Measurements from ENCODE around the gene TENM4.

The TENM4 gene

GRCh38 chr11:79342236-79342635, 98.6 kb downstream of the TENM4 start:
- no peak for DNase-seq

DNA sequence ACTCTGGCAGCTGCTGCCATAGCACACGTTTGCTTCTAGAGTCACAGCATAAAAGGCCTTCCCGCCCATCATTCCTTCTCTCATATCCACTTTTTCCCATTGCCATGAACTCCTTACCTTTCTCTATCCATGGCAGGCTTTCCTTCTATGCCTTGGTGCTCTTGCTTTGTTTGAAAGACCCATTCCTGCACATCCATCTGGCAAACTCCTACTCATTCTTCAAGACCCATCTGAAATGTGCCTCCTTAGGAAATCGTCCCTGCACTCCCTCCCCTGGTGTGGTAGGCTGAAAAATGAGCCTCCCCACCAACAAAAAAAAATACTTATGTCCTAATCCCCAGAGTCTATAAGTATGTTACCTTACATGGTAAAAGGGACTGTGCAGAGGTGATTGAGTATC, 100.3 kb downstream of the TENM4 start:
- no peak for DNase-seq

DNA sequence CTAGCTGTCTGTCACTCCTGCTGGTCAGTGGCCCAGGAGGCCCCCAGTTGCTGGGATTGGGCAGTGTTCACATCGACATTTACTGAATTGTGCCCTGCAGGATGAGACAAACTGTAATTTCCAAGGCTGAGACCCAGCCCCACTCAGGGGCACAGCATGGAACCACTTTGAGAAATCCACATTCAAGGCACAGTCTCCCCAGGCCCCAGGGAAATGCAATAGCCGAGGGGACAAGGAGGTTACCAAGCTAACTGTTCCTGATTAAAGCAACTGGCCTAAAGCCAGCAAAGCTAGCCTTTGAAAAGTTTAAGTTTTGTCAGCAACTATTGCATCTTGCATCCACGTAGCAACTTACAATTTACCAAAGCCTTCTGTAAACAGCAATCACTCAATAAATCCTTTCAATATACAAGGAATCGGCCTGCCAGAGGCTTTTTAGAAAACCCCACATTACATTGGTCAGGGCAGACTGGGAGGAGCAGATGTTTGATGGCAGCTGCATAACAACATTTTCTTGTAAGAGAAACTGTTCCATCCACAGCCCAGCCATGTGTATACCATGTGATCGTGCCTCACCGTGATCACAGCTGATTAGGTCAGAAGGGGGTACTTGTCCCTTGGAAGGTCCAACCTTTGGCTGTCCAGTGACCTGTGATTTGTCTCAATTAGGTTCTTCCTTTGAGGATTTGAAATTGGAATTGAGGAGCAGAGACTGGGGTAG, 103.9 kb downstream of the TENM4 start:
- DNase-seq: no peak

DNA sequence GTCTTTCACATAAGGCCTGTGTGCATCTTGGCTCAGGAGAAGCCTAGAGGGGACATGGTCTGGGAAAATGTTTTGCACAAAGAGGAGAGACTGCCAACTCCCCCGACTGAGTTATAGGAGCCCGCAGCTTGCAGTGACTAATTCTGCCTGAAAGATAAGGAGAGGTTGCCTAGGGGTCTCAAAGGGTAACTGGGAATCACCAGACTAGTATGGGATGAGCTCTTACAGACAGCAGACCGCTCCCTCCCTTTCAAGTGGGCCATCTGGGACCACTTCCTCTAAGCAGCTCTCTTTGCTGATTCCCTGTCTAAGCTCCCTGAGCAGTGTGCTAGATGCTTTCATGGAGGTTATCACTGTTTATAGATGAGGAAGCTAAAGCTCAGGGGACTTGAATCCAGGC, 105.1 kb downstream of the TENM4 start:
- DNase-seq: no peak

GRCh38 chr11:79333355-79333754, 107.5 kb downstream of the TENM4 start:
- DNase-seq: no peak

GRCh38 chr11:79332017-79332416, 108.8 kb downstream of the TENM4 start:
- DNase-seq: no peak

- no peak for DNase-seq
Observed at GRCh38 chr11:79331203-79331901, 109.5 kb downstream of the TENM4 start.

GRCh38 chr11:79330651-79331050, 110.2 kb downstream of the TENM4 start:
- DNase-seq: no peak

DNA sequence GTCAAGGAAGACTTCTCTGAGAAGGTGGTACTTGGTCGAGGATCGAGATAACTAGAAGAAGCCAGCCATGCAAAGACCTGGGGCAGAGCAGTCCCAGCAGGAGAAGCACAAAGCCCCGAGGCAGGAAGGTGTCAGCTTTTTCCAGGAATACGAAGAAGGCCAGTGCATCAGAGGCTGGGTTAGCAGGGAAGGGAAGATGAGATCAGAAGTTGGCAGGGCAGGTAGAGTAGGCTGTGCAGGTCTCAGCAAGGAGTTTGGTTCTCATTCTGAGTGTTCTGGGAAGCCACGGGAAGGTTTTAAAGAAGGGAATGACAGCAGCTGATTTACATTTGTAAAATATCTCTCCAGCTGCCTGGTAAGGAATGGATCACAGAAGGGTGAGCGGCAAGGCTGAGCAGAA, 111.3 kb downstream of the TENM4 start:
- DNase-seq: no peak

DNA sequence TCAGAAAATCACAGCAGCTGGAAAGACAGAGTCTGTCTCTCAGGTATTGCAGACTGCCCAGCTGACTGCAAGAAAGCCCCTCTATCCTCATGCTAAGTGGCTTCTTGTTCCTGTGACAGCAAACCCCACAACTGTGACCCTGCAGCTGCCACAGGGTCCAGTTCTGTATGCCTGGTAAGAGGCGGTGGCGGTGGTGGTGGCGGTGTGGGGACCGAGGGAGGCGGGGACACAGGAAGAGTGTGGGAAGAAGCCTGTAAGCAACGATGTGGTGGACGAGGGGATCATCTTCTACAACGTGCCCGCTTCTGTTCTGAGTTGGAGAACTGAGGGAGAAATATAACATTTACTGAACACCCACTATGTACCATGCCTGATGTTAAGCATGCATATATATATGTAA, 112.4 kb downstream of the TENM4 start:
- no peak for DNase-seq

DNA sequence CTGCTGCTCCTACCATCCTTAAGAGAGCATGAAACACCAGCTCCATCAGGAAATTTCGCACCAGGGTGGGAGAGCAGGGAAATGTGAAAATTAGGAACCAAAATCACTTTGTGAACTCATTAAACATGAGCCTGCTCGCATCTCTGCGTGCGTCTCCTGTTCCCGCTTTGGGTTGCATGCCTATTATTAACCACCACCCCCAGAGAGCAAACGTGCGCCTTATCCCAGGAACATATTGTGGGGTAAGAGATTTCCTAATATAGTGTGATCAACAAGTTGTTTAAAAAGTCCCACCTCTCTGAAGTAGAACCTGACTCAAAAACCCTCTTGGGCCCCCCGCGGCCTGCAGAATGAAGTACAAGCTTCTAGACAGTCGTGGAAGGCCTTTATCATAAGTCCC, 115.0 kb downstream of the TENM4 start:
- no peak for DNase-seq

- DNase-seq: peak; percentile 48
Observed at GRCh38 chr11:79321263-79321662, 119.6 kb downstream of the TENM4 start.

GRCh38 chr11:79314906-79315689, 125.7 kb downstream of the TENM4 start:
- DNase-seq: peak; percentile 27

- no peak for DNase-seq
Observed at GRCh38 chr11:79313530-79313913, 127.3 kb downstream of the TENM4 start.

DNA sequence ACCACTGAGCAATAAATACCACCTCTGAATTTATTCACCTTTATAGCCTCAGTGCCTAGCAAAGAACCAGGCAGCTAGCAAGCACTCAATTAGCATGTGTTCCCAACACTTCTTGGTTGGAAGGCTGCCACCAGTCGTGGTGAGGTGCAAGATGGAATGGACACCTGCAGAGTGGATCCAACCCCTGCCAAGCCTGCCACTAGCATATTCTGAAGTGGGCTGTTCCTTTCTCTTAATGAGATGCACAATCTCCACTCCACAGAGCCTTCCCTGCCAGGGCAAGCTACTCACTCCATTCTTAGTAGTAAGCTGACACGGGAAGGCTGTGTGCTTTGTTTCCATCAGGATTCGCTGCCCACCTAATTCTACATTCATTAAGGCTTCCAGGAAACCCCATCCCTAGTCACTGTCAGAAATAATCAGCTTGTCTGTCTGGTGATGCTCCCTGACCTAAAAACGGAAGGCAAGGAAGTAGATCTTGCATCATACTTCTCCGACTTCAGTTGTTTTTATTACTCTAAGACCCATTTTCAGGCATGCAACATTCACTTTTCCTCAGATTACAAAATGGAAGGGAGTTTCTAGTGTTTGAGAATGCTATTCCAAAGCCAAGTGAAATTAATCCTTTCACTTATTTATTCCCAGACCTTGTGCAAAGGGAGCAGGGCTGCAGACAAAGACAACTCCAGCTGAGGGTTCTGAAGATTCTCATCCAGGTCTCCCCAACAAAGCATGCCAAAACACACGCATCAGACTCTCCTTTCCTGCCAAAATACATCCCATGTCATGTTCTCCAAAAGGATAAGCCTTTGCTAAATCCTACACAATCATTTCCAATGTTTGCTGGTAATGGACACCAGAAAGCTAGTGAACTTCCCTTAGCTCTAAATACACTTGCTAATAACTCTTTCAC, 128.0 kb downstream of the TENM4 start:
- no peak for DNase-seq

DNA sequence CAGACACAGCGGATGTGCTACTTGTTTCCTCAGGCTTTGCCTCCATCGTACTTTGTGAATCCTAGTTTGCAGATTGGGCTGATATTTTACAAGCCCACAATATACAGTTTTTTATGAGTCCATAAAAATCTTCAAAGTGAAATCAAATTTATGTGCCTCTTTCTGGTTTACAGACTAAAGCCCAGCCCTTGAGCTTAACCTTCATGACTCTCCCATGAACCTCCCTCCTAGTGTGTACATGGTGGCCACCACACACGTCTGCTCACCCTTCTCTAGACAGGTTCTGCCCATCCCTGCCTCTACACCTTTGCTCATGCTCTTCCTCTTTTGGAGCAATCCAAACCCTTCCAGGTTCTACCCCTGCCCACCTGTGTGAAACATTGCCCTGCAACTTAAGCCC, 129.4 kb downstream of the TENM4 start:
- no peak for DNase-seq

GRCh38 chr11:79309407-79309806, 131.4 kb downstream of the TENM4 start:
- no peak for DNase-seq

- no peak for DNase-seq
Observed at GRCh38 chr11:79308429-79308828, 132.4 kb downstream of the TENM4 start.

GRCh38 chr11:79304599-79305212, 136.1 kb downstream of the TENM4 start:
- DNase-seq: no peak

GRCh38 chr11:79296141-79296540, 144.7 kb downstream of the TENM4 start:
- no peak for DNase-seq

DNA sequence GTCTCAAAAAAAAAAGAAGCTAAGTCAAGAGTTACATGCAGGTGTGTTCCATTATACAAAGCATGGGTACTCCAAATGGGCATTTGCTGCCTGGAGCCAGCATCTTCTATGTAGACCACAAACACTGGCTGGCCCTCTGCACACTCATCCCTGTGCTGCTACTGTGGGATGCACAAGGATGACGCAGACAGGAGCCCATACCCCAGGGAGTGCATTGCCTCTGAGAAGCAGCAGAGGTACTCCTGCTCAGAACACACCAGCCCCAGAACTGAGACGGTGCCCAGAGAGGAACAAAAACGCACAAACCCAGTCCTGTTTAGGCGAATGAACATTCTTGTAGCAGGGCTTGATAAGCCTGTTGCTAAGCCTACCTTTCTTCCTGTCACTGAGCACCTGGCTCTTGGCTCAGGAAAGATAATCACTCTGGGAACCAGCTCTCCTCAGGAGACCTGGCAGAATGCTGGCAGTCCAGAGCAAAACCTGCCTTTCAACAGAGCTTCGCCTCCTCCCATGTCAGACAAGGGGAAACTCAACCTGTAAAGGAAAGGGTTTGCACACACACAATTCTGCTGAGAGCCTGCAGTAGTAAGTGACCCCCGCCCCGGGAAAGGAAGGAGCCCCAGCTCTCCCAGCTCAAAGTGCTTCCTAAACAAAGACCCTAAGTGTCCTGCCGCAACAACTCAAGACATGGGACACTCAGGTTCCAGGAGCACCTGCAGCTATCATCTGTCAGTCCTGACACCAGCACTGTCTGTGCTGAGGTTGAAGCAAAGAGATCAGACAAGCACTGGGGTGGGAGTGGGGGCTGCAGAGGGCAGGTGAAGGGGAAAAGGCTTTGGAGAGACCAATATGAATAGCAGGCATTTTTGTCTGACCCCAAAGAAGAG, 145.7 kb downstream of the TENM4 start:
- DNase-seq: no peak
